Right lobe of liver (tissue), 4 donors: ENCODE measurements around the gene ROCK2.

Experiments used
- CTCF ChIP-seq, 4 donors: fragments of 200-600 bp in 3 of 4; fragments of 450-650 bp in 1 of 4; IDR thresholded peaks; one replicate each; pipeline versions ENCODE4 v1.5.1 to v1.8.0; 2016 to 2022; ENCODE audit warnings: antibody characterized with exemption in 4 of 4, mild to moderate bottlenecking in 2 of 4
- POLR2A ChIP-seq: fragments of 450-650 bp; IDR thresholded peaks from one replicate; pipeline ENCODE4 v1.6.1; 2017; ENCODE audit warnings: antibody characterized with exemption, mild to moderate bottlenecking
- donor health status: DM: no; HTN: no; CAD: no.
- donor health status: DM: no; HTN: no; CAD: no.
- donor health status: DM: no; HTN: yes; CAD: no.

GRCh38 chr2:11244091-11244826 is 100.2 kb downstream of the ROCK2 start:
- TF ChIP-seq POLR2A (no peak), CTCF (IDR thresholded peaks at IDR 0.05) (no peak)
